Left ventricle myocardium inferior (tissue), 1 donor: ENCODE data around the gene PEDS1. TPM values are rescaled to one million over a fixed set of nuclear protein-coding genes. Genes with fewer than 3 reads are reported as not detected.
"Not testable (repeated sequence)": the region's sequence is repeated elsewhere in the genome, so short reads cannot be mapped to it uniquely, and the experiment has no call there.

Experiments used
- DNase-seq: peaks from one replicate; pipeline ENCODE4 v3.0.0-alpha.2; 2020
- H3K27ac ChIP-seq: fragments of 200-600 bp; replicated peaks from 2 replicates; pipeline ENCODE4 v1.8.0; 2021
- H3K27me3 ChIP-seq: fragments of 200-600 bp; 2 replicates; pipeline ENCODE4 v1.8.0; 2021; ENCODE audit warnings: low read depth
- H3K36me3 ChIP-seq: fragments of 200-600 bp; 2 replicates; pipeline ENCODE4 v1.8.0; 2021
- H3K4me1 ChIP-seq: fragments of 200-600 bp; 2 replicates; pipeline ENCODE4 v1.8.0; 2021
- H3K4me3 ChIP-seq: fragments of 200-600 bp; 2 replicates; pipeline ENCODE4 v1.8.0; 2021; ENCODE audit warnings: mild to moderate bottlenecking, moderate library complexity
- H3K9me3 ChIP-seq: fragments of 200-600 bp; replicated peaks from 2 replicates; pipeline ENCODE4 v1.8.0; 2021
- intact Hi-C: fragments of 100-400 bp; cut with micrococcal nuclease; formaldehyde crosslinking; loops from one replicate; pipeline ENCODE4 v1.11.0; 2022
- total RNA-seq: library from RNA; stranded (reverse); fragmentation: NEBNext Ultra II Directional; extraction: Animal tissue kit (Norgen Biotek cat#: 25700); gene quantifications from one replicate; pipeline ENCODE4 v1.2.1, GENCODE V29; 2021
- TF ChIP-seq, protein P1 (sequence below): fragments of 200-600 bp; IDR thresholded peaks from 2 replicates; pipeline ENCODE4 v1.8.0; 2021; ENCODE audit warnings: antibody characterized with exemption, mild to moderate bottlenecking, borderline replicate concordance
- donor health status: DM: no; HTN: yes; CAD: no; lungs with severe emphysema.

Gene PEDS1
- total RNA-seq, 1 donor from 2014 or later = 17.3 TPM

DNA sequence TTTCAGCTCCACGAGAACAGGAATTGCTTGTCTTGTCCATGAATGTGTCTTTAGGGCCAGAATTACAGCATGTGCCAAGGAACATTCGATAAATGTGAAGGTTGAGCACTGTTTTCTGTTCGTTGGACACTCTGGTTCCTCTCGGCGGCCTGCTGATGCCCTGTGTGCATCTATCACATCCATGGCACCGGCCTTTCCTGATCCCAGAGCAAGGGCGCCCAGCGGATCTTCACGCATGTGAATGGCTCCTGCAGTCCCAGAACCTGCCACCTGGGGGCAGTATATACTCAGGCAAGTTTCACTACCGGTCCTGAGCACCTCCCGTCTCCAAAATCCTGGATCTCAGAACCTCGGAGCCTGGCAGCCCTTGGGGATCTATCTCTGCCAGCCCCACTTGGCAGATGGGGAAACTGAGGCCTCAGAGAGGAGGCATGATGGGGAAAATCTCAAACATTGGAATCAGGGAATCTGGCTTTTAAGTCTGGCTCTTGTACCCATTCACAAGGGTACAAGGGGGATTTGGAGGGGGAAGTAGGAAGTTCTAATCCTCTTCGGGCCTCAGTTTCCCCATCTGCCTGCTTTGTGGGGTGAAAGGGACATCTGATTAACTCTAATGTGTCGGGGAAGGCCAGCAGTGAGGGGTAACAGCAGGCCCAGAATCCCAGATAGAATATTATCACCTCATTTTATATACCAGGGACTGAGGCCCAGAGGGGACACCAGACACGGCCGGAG, 32.8 kb upstream of the PEDS1 start:
- Histone ChIP-seq H3K36me3 (no peaks in the 10 kb centered on the region), H3K4me1 (peaks cover 19% of the 10 kb centered on the region), H3K27me3 (no peaks in the 10 kb centered on the region), H3K27ac (no peak overlapping the region), H3K9me3 (no peaks in the 10 kb centered on the region), H3K4me3 (no peak overlapping the region)
- intact Hi-C loops = loop anchor here (2.0 to 5.0 kb wide), 2 partner anchors 282 to 391 kb away; no protein-coding TSS in a partner anchor
- TF ChIP-seq, protein P1, sequence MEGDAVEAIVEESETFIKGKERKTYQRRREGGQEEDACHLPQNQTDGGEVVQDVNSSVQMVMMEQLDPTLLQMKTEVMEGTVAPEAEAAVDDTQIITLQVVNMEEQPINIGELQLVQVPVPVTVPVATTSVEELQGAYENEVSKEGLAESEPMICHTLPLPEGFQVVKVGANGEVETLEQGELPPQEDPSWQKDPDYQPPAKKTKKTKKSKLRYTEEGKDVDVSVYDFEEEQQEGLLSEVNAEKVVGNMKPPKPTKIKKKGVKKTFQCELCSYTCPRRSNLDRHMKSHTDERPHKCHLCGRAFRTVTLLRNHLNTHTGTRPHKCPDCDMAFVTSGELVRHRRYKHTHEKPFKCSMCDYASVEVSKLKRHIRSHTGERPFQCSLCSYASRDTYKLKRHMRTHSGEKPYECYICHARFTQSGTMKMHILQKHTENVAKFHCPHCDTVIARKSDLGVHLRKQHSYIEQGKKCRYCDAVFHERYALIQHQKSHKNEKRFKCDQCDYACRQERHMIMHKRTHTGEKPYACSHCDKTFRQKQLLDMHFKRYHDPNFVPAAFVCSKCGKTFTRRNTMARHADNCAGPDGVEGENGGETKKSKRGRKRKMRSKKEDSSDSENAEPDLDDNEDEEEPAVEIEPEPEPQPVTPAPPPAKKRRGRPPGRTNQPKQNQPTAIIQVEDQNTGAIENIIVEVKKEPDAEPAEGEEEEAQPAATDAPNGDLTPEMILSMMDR = peak; percentile 98
- DNase-seq = peak; percentile 92

DNA sequence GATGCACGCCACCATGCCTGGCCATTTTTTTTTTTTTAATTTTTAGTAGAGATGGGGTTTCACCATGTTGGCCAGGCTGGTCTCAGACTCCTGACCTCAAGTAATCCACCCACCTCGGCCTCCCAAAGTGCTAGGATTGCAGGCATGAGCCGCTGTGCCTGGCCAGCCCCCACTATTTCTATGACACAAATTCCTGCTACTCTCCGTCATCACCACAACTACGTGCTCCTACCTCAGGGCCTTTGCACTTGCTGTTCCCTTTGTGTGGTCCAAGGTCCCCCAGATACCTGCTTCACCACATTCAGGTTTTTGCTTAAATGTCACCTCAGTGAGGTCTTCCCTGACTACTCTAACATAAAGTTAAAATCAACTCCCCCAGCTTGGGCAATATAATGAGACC, 31.9 kb upstream of the PEDS1 start:
- H3K4me3 ChIP-seq = no peak overlapping the region
- H3K27ac ChIP-seq = no peak overlapping the region
- no peaks in the 10 kb centered on the region for H3K36me3 ChIP-seq
- no peak for DNase-seq
- H3K4me1 ChIP-seq = peaks cover 14% of the 10 kb centered on the region
- TF ChIP-seq, protein P1 = no peak
- H3K9me3 ChIP-seq = no peaks in the 10 kb centered on the region
- no peaks in the 10 kb centered on the region for H3K27me3 ChIP-seq
- intact Hi-C loops = loop anchor here (5.0 kb wide), 1 partner anchor 392 kb away; no protein-coding TSS in a partner anchor

DNA sequence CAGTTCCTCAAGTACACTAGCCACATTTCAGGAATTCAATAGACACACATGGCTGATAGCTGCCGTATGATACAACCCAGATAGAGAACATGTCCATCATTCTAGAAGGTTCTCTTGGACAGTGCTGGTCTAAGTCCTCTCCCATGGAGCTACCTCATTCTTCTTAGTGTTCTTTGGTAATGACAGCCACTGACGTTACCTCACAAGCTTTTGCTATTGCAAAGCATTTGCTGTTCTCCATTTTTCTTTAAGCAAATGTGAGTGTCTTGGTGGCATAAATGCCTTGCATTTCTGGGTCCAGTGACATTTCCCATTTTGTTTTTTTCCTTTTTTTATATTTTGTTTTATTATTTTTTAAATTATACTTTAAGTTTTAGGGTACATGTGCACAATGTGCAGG, 28.8 kb upstream of the PEDS1 start:
- H3K36me3 ChIP-seq = peaks cover 4% of the 10 kb centered on the region
- H3K4me1 ChIP-seq = peaks cover 2% of the 10 kb centered on the region
- H3K27me3 ChIP-seq = no peaks in the 10 kb centered on the region
- TF ChIP-seq, protein P1 = no peak
- intact Hi-C loops = no loop called here
- no peaks in the 10 kb centered on the region for H3K9me3 ChIP-seq
- no peak overlapping the region for H3K4me3 ChIP-seq
- no peak for DNase-seq
- H3K27ac ChIP-seq = no peak overlapping the region

DNA sequence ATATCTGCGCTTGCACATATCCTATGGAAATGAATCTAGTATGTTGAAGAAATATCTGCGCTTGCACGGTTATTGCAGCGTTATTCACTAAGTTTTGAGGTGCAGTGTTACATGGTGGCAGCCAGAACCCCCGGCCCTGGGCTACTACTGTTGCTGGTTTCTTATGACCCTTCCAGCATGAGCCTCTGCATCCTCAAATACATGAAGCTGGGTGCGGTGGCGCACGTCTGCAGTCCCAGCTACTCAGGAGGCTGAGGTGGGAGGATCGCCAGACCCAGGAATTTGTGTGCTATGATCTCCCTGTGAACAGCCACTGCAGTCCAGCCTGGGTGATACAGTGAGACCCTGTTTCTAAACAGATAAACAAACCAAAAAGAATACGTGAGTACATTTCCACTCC, 27.8 kb upstream of the PEDS1 start:
- no peak for DNase-seq
- no peak overlapping the region for H3K4me3 ChIP-seq
- peaks cover 5% of the 10 kb centered on the region for H3K36me3 ChIP-seq
- H3K9me3 ChIP-seq = no peaks in the 10 kb centered on the region
- no peak overlapping the region for H3K27ac ChIP-seq
- intact Hi-C loops = no loop called here
- no peaks in the 10 kb centered on the region for H3K27me3 ChIP-seq
- no peaks in the 10 kb centered on the region for H3K4me1 ChIP-seq
- TF ChIP-seq, protein P1 = no peak

DNA sequence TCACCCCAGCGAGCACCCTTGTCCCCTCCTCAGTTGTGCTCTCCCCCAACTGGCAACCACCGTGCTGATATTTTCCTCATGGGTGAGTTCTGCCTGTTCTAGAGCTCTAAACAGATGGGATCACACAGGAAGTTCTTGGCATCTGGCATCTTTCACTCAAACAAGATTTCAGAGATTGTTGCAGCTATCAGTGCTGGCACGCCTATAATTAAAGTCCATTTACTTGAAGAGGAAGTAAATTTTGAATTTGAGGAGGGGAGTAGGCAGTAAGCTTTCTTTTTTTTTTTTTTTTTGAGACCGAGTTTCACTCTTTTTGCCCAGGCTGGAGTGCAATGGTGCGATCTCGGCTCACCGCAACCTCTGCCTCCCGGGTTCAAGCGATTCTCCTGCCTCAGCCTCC, 25.1 kb upstream of the PEDS1 start:
- intact Hi-C loops = loop anchor here (10.0 kb wide), 1 partner anchor 194 kb away; the partner anchor contains the start of gene SNAI1
- H3K4me1 ChIP-seq, H3K27me3 ChIP-seq, H3K4me3 ChIP-seq, DNase-seq, H3K36me3 ChIP-seq, H3K9me3 ChIP-seq, H3K27ac ChIP-seq: not testable (repeated sequence)
